Dedifferentiated amniotic fluid mesenchymal stem cell (primary cell): ENCODE measurements around the gene ATAD5.
"Not testable (repeated sequence)": the region's sequence is repeated elsewhere in the genome, so short reads cannot be mapped to it uniquely, and the experiment has no call there.

Experiments
- DNase-seq: peaks from one replicate; pipeline ENCODE4 v3.0.0-alpha.2; 2016; ENCODE audit errors: extremely low spot score

The ATAD5 gene

GRCh38 chr17:30910151-30910550 is 78.4 kb downstream of the ATAD5 start:
- DNase-seq, result not testable (repeated sequence)

DNA sequence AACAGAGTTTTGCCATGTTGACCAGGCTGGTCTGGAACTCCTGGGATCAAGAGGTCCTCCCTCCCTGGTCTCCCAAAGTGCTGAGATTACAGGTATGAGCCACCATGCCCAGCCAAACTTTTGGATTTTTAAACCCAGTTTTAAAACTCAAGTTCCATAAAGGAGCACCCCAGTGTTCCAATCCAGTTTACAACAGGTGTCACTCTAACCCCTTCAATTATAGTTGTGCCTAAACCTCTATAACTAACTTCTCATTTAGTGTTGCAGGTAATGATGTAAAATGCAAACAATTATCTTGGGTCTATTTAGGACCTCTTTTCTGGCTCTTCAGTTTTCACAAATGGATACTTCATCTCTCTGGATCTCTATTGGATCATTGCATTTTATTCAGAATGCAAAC is 82.2 kb downstream of the ATAD5 start:
- no peak for DNase-seq

- DNase-seq, result no peak
Measured at GRCh38 chr17:30915833-30916611, 84.3 kb downstream of the ATAD5 start.

DNA sequence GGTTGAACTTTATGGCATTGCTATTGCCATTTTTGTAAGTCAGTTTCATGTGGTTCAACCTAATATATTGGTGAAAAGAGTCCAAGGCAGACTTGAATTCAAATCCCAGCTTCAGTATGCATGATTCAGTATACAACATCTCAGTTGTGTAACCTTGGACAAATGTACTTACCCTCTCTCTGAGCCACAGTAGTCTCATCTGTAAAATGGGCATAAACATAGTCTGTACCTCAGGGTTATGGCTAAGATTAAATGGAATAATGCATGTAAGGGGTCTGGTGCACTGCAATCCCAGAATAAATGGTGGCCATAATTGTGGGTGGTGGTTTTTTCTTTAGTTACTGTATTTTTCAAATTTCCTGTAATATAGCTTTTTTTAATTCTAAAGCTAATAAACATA is 85.3 kb downstream of the ATAD5 start:
- DNase-seq, result no peak

GRCh38 chr17:30920282-30920681 is 88.5 kb downstream of the ATAD5 start:
- DNase-seq, result no peak

GRCh38 chr17:30920683-30921543 is 89.1 kb downstream of the ATAD5 start:
- no peak for DNase-seq

DNA sequence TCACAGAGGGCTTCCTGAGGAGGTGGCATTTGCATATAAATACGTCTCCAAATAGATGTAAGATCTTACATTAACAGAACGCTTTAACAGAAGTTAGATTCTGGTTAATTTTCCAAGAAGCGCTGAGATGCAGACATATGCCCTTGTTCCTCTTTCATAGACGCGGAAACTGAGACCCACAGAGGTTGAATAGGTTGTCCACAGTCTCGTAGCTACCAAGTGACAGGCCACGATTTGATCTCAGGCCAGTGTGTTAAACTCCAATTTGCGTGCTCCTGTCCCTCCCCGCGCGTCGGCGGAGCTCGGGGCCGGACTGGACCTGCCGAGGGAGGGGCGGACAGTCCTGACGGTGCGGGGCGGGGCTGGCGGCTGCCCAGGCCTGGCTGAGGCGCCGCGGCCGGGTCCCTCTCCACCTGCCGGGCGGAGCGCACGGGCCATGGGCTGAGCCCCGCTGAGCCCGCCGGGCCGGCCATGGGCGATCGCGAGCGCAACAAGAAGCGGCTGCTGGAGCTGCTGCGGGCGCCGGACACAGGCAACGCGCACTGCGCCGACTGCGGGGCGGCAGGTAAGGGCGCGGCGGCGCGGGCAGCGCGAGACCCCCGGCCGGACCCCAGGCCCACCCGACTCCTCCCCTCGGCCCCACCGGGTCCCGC is 89.9 kb downstream of the ATAD5 start, which contains the start of gene ADAP2:
Gene ADAP2 (plus strand): TSS at position 402 of the 653 bp plus-strand sequence. CDS start 70 bp downstream, at position 472.
- DNase-seq, result no peak

- DNase-seq, result no peak
Measured at GRCh38 chr17:30922235-30923030, 90.7 kb downstream of the ATAD5 start.

- no peak for DNase-seq
Measured at GRCh38 chr17:30924341-30924740, 92.6 kb downstream of the ATAD5 start.

DNA sequence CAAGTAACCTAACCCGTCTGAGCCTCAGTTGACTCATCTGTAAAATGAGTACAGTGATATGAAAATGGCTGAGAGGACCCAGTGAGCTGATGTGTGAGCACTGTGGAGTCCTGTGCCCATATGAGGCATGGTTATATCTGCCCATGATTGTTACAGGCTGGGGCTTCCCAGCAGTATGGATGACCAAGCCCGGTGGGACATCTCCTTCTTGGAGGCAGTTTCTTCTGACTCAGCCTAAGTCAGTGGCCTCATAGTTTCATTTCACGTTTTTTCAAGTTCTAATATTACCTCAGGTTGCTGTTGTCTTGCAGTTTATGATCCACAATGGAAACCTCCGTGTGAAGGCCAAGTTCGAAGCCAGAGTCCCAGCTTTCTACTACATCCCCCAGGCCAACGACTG is 94.8 kb downstream of the ATAD5 start:
- no peak for DNase-seq

- no peak for DNase-seq
Measured at GRCh38 chr17:30927756-30928155, 96.0 kb downstream of the ATAD5 start.

DNA sequence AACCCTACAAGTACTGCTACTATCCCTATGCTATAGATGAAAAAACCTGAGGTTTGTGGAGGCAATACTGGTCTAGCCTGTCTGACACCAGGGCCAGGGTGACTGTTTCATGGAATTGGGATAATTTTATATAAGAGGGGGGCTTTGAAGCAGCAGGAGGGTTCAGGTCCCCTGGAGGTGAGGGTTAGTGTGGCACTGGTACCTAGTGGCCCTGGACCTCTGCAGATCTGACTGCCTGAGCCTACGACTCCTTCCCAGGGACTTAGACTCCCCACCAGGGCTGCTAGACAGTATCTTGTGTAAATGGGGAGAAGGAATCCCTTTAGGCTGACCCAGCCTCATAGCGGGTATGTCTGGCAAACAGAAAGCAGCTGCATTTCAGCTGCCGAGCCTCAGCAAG is 96.8 kb downstream of the ATAD5 start:
- no peak for DNase-seq

DNA sequence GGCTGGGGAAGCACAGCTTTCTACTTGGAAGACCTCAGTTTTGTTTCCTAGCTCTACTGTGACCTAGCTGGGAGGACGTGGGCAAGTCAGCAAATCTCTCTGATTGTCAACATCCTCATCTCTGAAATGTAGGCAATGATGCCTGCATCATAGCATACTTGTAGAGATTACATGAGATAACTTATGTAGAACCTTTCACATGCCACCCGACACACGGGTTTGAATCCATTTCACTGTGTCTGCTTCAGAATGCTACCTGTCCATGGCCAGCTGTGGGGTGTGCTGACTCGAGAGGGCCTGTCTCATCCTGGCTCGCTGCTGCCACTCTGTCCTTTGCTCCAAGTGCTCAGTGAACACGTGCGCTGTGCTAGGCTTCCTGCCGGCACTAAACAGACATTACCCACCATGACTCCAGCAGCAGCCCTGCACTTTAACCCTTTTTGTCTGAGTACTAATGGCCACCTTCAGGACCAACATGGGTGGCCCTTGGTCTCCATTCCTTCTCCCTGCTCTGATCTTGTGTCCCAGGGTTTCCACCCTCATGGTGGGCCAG is 97.4 kb downstream of the ATAD5 start:
- DNase-seq, result no peak

GRCh38 chr17:30929861-30930260 is 98.1 kb downstream of the ATAD5 start:
- not testable (repeated sequence) for DNase-seq

DNA sequence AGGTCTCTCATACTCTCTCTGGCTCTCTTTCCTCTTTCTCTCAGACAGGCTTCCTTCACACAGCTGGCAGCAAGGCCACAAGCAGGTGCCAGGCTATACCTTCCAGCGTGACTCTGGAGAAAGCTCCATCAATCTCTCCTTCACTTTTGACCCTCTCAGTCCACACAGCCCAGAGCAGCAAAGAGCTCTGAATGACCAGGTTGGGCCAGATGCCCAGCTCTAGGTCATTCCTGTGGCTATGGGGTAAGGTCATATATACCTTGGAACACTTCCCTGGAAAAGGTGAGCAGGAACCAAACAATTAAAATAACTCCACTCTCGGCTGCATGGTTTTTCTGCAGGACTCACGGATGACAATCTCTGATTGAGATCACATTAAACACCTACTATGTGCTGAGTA is 98.7 kb downstream of the ATAD5 start:
- no peak for DNase-seq

- DNase-seq, result not testable (repeated sequence)
Measured at GRCh38 chr17:30931582-30931981, 99.8 kb downstream of the ATAD5 start.

- DNase-seq, result no peak
Measured at GRCh38 chr17:30933966-30934365, 102.2 kb downstream of the ATAD5 start.

DNA sequence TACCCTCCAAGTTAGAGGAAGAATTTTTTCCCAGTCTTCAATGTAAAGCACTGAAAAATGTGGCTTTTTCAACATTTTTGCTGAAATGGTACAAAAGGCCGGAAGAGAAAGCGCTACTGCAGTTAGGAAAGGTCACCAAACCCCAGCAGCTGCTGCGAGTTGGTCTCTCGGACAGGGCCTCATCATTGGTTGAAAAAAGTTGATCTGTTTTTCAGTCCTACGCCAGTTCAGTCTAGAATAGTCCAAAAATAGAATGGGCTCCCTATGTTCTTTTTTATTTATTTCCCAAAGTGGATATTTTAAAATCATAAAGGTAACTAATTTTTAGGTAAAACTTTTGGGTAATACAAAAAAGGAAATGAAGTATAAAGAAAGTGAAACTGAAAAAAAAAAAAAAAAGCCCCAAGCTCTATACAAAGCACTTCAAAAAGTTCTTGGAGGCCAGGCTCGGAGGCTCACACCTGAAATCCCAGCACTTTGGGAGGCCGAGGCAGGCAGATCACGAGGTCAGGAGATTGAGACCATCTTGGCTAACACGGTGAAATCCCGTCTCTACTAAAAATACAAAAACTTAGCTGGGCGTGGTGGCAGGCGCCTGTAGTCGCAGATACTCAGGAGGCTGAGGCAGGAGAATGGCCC is 107.4 kb downstream of the ATAD5 start:
- DNase-seq, result no peak

DNA sequence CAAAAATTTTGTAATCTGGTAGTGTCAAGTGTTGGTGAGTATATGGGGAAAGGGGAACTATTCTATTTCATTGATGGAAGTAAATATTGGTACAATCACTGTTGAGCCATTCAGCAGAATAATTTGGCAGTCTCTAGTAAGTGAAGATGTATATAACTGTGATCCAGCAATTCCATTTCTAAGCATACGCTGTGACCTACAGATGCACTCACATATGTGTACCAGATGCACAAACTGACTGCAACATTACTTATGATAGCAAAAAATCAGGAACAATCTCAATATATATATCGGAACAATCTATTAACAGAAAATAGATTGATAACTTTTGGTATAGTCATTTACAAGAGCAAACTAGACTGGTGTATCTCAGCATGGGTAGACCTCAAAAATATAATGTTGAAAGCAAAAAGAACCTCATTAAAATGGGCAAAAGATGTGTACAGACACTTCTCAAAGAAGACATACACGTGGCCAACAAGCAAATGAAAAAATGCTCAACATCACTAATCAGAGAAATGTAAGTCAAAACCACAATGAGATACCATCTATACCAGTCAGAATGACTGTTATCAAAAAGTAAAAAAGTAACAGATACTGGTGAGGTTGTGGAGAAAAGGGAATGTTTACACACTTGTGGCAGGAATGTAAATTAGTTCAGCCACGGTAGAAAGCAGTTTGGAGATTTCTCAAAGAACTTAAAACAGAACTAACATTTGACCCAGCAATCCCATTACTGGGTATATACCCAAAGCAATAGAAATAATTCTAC is 110.7 kb downstream of the ATAD5 start:
- no peak for DNase-seq
